Activated naive CD4-positive, alpha-beta T cell treated with anti-CD3 and anti-CD28 coated beads, Interleukin-2, amount 50 U/mL, for 24 hours (primary cell): ENCODE data around the gene BNIP2.

Experiments
- H3K27ac Mint-ChIP-seq: one replicate; pipeline ENCODE4 v1.8.0; 2021; ENCODE audit warnings: mild to moderate bottlenecking, mixed read lengths
- H3K27me3 Mint-ChIP-seq: one replicate; pipeline ENCODE4 v1.8.0; 2021; ENCODE audit warnings: mixed read lengths
- H3K36me3 Mint-ChIP-seq: one replicate; pipeline ENCODE4 v1.8.0; 2021; ENCODE audit warnings: mixed read lengths
- H3K4me1 Mint-ChIP-seq: one replicate; pipeline ENCODE4 v1.8.0; 2021; ENCODE audit warnings: mixed read lengths
- H3K4me3 Mint-ChIP-seq: one replicate; pipeline ENCODE4 v1.8.0; 2021; ENCODE audit warnings: mild to moderate bottlenecking, mixed read lengths
- H3K9me3 Mint-ChIP-seq: one replicate; pipeline ENCODE4 v1.8.0; 2021; ENCODE audit warnings: mixed read lengths

BNIP2 gene

GRCh38 chr15:59616379-59616778, 72.7 kb downstream of the BNIP2 start:
- peaks cover 7% of the 10 kb centered on the region for H3K4me1 Mint-ChIP-seq
- no peaks in the 10 kb centered on the region for H3K9me3 Mint-ChIP-seq
- no peaks in the 10 kb centered on the region for H3K36me3 Mint-ChIP-seq
- H3K27me3 Mint-ChIP-seq, result peaks cover 5% of the 10 kb centered on the region
- H3K27ac Mint-ChIP-seq, result no peak overlapping the region
- no peak overlapping the region for H3K4me3 Mint-ChIP-seq

GRCh38 chr15:59615661-59616060, 73.5 kb downstream of the BNIP2 start:
- Mint-ChIP-seq H3K27me3 (peaks cover 5% of the 10 kb centered on the region), H3K36me3 (no peaks in the 10 kb centered on the region), H3K4me1 (peaks cover 11% of the 10 kb centered on the region), H3K9me3 (no peaks in the 10 kb centered on the region), H3K4me3 (no peak overlapping the region), H3K27ac (no peak overlapping the region)

- no peak overlapping the region for H3K4me3 Mint-ChIP-seq
- H3K36me3 Mint-ChIP-seq, result no peaks in the 10 kb centered on the region
- peaks cover 2% of the 10 kb centered on the region for H3K27me3 Mint-ChIP-seq
- no peaks in the 10 kb centered on the region for H3K9me3 Mint-ChIP-seq
- H3K4me1 Mint-ChIP-seq, result peaks cover 11% of the 10 kb centered on the region
- no peak overlapping the region for H3K27ac Mint-ChIP-seq
Measured at GRCh38 chr15:59614153-59614552, 75.0 kb downstream of the BNIP2 start.

- no peaks in the 10 kb centered on the region for H3K36me3 Mint-ChIP-seq
- no peaks in the 10 kb centered on the region for H3K9me3 Mint-ChIP-seq
- H3K4me1 Mint-ChIP-seq, result peaks cover 11% of the 10 kb centered on the region
- H3K4me3 Mint-ChIP-seq, result no peak within 1 kb of the TSS
- H3K27me3 Mint-ChIP-seq, result no peaks in the 10 kb centered on the region
- H3K27ac Mint-ChIP-seq, result no peak within 1 kb of the TSS
Measured at GRCh38 chr15:59611276-59612260, 77.6 kb downstream of the BNIP2 start, which contains the start of gene GCNT3. Gene GCNT3 (plus strand): TSS chr15:59611783. CDS start chr15:59618239, 6,456 bp downstream.

GRCh38 chr15:59609730-59610712, 79.1 kb downstream of the BNIP2 start:
- H3K27ac Mint-ChIP-seq, result no peak overlapping the region
- peaks cover 9% of the 10 kb centered on the region for H3K4me1 Mint-ChIP-seq
- no peak overlapping the region for H3K4me3 Mint-ChIP-seq
- no peaks in the 10 kb centered on the region for H3K27me3 Mint-ChIP-seq
- H3K9me3 Mint-ChIP-seq, result no peaks in the 10 kb centered on the region
- no peaks in the 10 kb centered on the region for H3K36me3 Mint-ChIP-seq
